Progenitor cell of endocrine pancreas (in vitro differentiated cells): ENCODE results near the gene CNTNAP2. TPM values are rescaled to one million over a fixed set of nuclear protein-coding genes. Genes with fewer than 3 reads are reported as not detected.
A peak's percentile ranks its signal among the peaks of the same experiment; 100 is the strongest.
"Not testable (repeated sequence)": the region's sequence is repeated elsewhere in the genome, so short reads cannot be mapped to it uniquely, and the experiment has no call there.

Source experiments
- DNase-seq: peaks from one replicate; pipeline ENCODE4 v3.0.0; 2021; ENCODE audit warnings: low spot score; ENCODE audit not compliant: unreplicated experiment
- H3K27ac Mint-ChIP-seq: 2 replicates; pipeline ENCODE4 v1.8.0; 2021; ENCODE audit warnings: mild to moderate bottlenecking, moderate library complexity, mixed read lengths
- H3K27me3 Mint-ChIP-seq: 2 replicates; pipeline ENCODE4 v1.8.0; 2021; ENCODE audit warnings: mixed read lengths
- H3K36me3 Mint-ChIP-seq: 2 replicates; pipeline ENCODE4 v1.8.0; 2022; ENCODE audit warnings: mixed read lengths; ENCODE audit not compliant: insufficient read depth
- H3K4me1 Mint-ChIP-seq: 2 replicates; pipeline ENCODE4 v1.8.0; 2021; ENCODE audit warnings: low read depth, mixed read lengths
- H3K4me3 Mint-ChIP-seq: 2 replicates; pipeline ENCODE4 v1.8.0; 2021; ENCODE audit warnings: low read depth, mild to moderate bottlenecking, moderate library complexity, mixed read lengths
- H3K9me3 Mint-ChIP-seq: 2 replicates; pipeline ENCODE4 v1.8.0; 2021; ENCODE audit warnings: low read depth, mixed read lengths
- total RNA-seq: library from RNA; stranded (reverse); gene quantifications from 2 replicates; pipeline ENCODE4 v1.2.1, GENCODE V29; 2021
- TF ChIP-seq, protein P1 (sequence below): fragments of 200-600 bp; sonication (generic); IDR thresholded peaks from one replicate; pipeline ENCODE4 v1.5.0; 2021; ENCODE audit warnings: antibody characterized with exemption, mild to moderate bottlenecking; ENCODE audit not compliant: unreplicated experiment

Gene CNTNAP2
- total RNA-seq, 1 donor from 2014 or later: 6.5 TPM

GRCh38 chr7:146235195-146235594 is 118.6 kb downstream of the CNTNAP2 start:
- no peak overlapping the region for H3K27ac Mint-ChIP-seq
- no peak overlapping the region for H3K4me3 Mint-ChIP-seq
- no peaks in the 10 kb centered on the region for H3K9me3 Mint-ChIP-seq
- no peak for DNase-seq
- no peaks in the 10 kb centered on the region for H3K36me3 Mint-ChIP-seq
- no peaks in the 10 kb centered on the region for H3K27me3 Mint-ChIP-seq
- TF ChIP-seq, protein P1, sequence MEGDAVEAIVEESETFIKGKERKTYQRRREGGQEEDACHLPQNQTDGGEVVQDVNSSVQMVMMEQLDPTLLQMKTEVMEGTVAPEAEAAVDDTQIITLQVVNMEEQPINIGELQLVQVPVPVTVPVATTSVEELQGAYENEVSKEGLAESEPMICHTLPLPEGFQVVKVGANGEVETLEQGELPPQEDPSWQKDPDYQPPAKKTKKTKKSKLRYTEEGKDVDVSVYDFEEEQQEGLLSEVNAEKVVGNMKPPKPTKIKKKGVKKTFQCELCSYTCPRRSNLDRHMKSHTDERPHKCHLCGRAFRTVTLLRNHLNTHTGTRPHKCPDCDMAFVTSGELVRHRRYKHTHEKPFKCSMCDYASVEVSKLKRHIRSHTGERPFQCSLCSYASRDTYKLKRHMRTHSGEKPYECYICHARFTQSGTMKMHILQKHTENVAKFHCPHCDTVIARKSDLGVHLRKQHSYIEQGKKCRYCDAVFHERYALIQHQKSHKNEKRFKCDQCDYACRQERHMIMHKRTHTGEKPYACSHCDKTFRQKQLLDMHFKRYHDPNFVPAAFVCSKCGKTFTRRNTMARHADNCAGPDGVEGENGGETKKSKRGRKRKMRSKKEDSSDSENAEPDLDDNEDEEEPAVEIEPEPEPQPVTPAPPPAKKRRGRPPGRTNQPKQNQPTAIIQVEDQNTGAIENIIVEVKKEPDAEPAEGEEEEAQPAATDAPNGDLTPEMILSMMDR: no peak
- H3K4me1 Mint-ChIP-seq: no peaks in the 10 kb centered on the region

- H3K4me3 Mint-ChIP-seq: no peak overlapping the region
- no peaks in the 10 kb centered on the region for H3K36me3 Mint-ChIP-seq
- no peak overlapping the region for H3K27ac Mint-ChIP-seq
- H3K27me3 Mint-ChIP-seq: peaks cover 31% of the 10 kb centered on the region
- H3K9me3 Mint-ChIP-seq: no peaks in the 10 kb centered on the region
- DNase-seq: no peak
- TF ChIP-seq, protein P1: no peak
- H3K4me1 Mint-ChIP-seq: peaks cover 4% of the 10 kb centered on the region
These were observed 126.1 kb downstream of the CNTNAP2 start for GRCh38 chr7:146242661-146243060.

DNA sequence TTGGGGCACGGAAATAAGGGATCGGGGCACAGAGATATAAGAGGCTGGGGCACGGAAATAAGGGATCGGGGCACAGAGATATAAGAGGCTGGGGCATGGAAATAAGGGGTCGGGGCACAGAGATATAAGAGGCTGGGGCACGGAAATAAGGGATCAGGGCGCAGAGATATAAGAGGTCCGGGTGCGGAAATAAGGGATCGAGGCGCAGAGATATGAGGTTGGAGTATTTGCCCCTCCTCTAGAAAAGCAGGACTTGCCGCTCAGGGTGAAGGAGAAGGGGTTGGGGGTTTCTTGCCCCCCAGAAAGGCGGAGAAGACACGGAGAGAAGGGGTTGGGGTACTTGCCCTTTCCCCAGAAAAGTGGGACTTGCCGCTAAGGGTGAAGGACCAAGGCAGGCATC is 131.4 kb downstream of the CNTNAP2 start:
- DNase-seq, H3K9me3 Mint-ChIP-seq, H3K27ac Mint-ChIP-seq, H3K36me3 Mint-ChIP-seq: not testable (repeated sequence)
- peaks cover 47% of the 10 kb centered on the region for H3K27me3 Mint-ChIP-seq
- peak overlapping the region; percentile 37 for H3K4me3 Mint-ChIP-seq
- H3K4me1 Mint-ChIP-seq: peaks cover 16% of the 10 kb centered on the region

GRCh38 chr7:146248744-146249143 is 132.1 kb downstream of the CNTNAP2 start:
- peaks cover 47% of the 10 kb centered on the region for H3K27me3 Mint-ChIP-seq
- not testable (repeated sequence) for H3K36me3 Mint-ChIP-seq, H3K9me3 Mint-ChIP-seq, DNase-seq
- H3K4me1 Mint-ChIP-seq: peaks cover 16% of the 10 kb centered on the region
- peak overlapping the region; percentile 61 for H3K4me3 Mint-ChIP-seq
- H3K27ac Mint-ChIP-seq: peak overlapping the region; percentile 22

DNA sequence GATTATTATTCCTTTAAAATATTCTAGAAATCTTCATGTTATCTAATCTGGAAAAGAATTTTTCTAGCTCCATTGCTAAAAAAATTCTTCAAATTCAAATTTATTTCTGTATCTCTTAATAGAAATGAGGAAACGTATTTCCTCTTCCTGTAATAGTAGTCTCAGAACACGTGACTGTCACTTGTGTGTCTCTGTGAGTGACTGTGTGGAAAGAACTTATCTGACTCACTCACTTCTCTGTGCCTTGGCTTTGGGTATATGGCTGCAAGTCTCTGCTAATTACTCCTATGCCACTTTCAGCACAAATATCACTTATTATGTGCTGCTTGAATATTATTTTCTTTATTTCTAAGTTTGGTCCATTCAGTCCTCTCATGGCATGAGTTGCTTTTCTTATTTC is 132.7 kb downstream of the CNTNAP2 start:
- no peak for DNase-seq
- H3K27me3 Mint-ChIP-seq: peaks cover 44% of the 10 kb centered on the region
- peaks cover 13% of the 10 kb centered on the region for H3K4me1 Mint-ChIP-seq
- no peak overlapping the region for H3K27ac Mint-ChIP-seq
- no peaks in the 10 kb centered on the region for H3K36me3 Mint-ChIP-seq
- TF ChIP-seq, protein P1: no peak
- no peak overlapping the region for H3K4me3 Mint-ChIP-seq
- no peaks in the 10 kb centered on the region for H3K9me3 Mint-ChIP-seq

GRCh38 chr7:146255609-146256008 is 139.0 kb downstream of the CNTNAP2 start:
- H3K36me3 Mint-ChIP-seq: no peaks in the 10 kb centered on the region
- no peaks in the 10 kb centered on the region for H3K4me1 Mint-ChIP-seq
- DNase-seq: no peak
- no peaks in the 10 kb centered on the region for H3K9me3 Mint-ChIP-seq
- TF ChIP-seq, protein P1: no peak
- no peak overlapping the region for H3K27ac Mint-ChIP-seq
- no peaks in the 10 kb centered on the region for H3K27me3 Mint-ChIP-seq
- no peak overlapping the region for H3K4me3 Mint-ChIP-seq
